H1 (cell line): ENCODE data around the gene RHOH. TPM values are rescaled to one million over a fixed set of nuclear protein-coding genes. Genes with fewer than 3 reads are reported as not detected.

Experiments used
- CTCF ChIA-PET: fragments of 300-600 bp; sonication (Branson Sonifier 250); formaldehyde crosslinking; loops from one replicate; lab custom pipeline; 2021; ENCODE audit not compliant: partially characterized antibody; lab: Charles Lee
- POLR2A ChIA-PET: fragments of 300-600 bp; sonication (Branson Sonifier 250); formaldehyde crosslinking; loops from one replicate; lab custom pipeline; 2021; ENCODE audit warnings: inconsistent platforms; ENCODE audit not compliant: partially characterized antibody; lab: Charles Lee
- DNase-seq, 2 experiments: peaks; one replicate each; pipeline versions ENCODE4 v3.0.0 to v3.0.0-alpha.2; 2010 to 2022; ENCODE audit warnings: low spot score in 2 of 2, low read depth in 1 of 2, mixed read lengths in 1 of 2
- FAIRE-seq: peaks from 2 replicates; lab custom pipeline; 2011; peaks lifted over from hg19 to GRCh38; lab: Jason Lieb, UNC
- H2AFZ ChIP-seq: 2 replicates; pipeline ENCODE4 v1.8.1; 2012; ENCODE audit warnings: low read length, inconsistent platforms
- H2AK5ac ChIP-seq: 2 replicates; pipeline ENCODE4 v1.6.1; 2013; ENCODE audit warnings: low read depth, low read length
- H2BK120ac ChIP-seq: replicated peaks from 2 replicates; pipeline ENCODE3; 2013; ENCODE audit warnings: low read depth, low read length, inconsistent platforms
- H2BK12ac ChIP-seq: 2 replicates; pipeline ENCODE4 v1.6.1; 2013; ENCODE audit warnings: low read depth, low read length
- H2BK15ac ChIP-seq: 2 replicates; pipeline ENCODE4 v1.6.1; 2013; ENCODE audit warnings: low read length
- H2BK20ac ChIP-seq: 2 replicates; pipeline ENCODE4 v1.6.1; 2013; ENCODE audit warnings: low read length
- H2BK5ac ChIP-seq: 2 replicates; pipeline ENCODE4 v1.6.1; 2013; ENCODE audit warnings: low read depth, low read length
- H3K14ac ChIP-seq: 2 replicates; pipeline ENCODE4 v1.6.1; 2013; ENCODE audit warnings: inconsistent platforms; ENCODE audit not compliant: insufficient read length
- H3K18ac ChIP-seq: 2 replicates; pipeline ENCODE4 v1.6.1; 2013; ENCODE audit warnings: low read length; ENCODE audit errors: extremely low read depth
- H3K23ac ChIP-seq: 2 replicates; pipeline ENCODE4 v1.6.1; 2013; ENCODE audit warnings: inconsistent platforms; ENCODE audit not compliant: insufficient read length
- H3K23me2 ChIP-seq: 2 replicates; pipeline ENCODE4 v1.6.1; 2013; ENCODE audit warnings: low read depth, low read length
- H3K27ac ChIP-seq: 2 replicates; pipeline ENCODE4 v1.6.1; 2011; ENCODE audit warnings: low read depth, low read length, inconsistent platforms
- H3K27me3 ChIP-seq, 4 experiments: replicated peaks in 1 of 4; 1 replicate in 1 of 4; 2 replicates in 3 of 4; pipeline versions ENCODE4 v1.6.1 to v1.8.1; 2011 to 2013; ENCODE audit warnings: low read length in 3 of 4, mild to moderate bottlenecking in 3 of 4, inconsistent platforms in 2 of 4, mixed read lengths in 2 of 4, moderate library complexity in 1 of 4; ENCODE audit not compliant: control insufficient read depth in 3 of 4, insufficient read depth in 3 of 4; ENCODE audit errors: extremely low read depth in 1 of 4
- H3K36me3 ChIP-seq, 4 experiments: 2 replicates each; pipeline versions ENCODE4 v1.6.1 to v1.8.1; 2011 to 2013; ENCODE audit warnings: mild to moderate bottlenecking in 4 of 4, low read length in 3 of 4, moderate library complexity in 2 of 4, control low read depth in 1 of 4, inconsistent platforms in 1 of 4; ENCODE audit not compliant: insufficient read depth in 4 of 4, control insufficient read depth in 2 of 4
- H3K4ac ChIP-seq: replicated peaks from 2 replicates; pipeline ENCODE3; 2013; ENCODE audit warnings: low read length, low read depth, mixed read lengths, inconsistent platforms; ENCODE audit not compliant: insufficient read length
- H3K4me1 ChIP-seq, 4 experiments: replicated peaks in 1 of 4; 1 replicate in 1 of 4; 2 replicates in 3 of 4; pipeline versions ENCODE4 v1.6.1 to v1.8.1; 2011 to 2013; ENCODE audit warnings: low read length in 3 of 4, inconsistent platforms in 2 of 4, mixed read lengths in 1 of 4; ENCODE audit not compliant: insufficient read depth in 4 of 4, control insufficient read depth in 3 of 4
- H3K4me2 ChIP-seq, 2 experiments: 2 replicates each; pipeline versions ENCODE4 v1.6.1 to v1.8.1; 2011 to 2013; ENCODE audit warnings: low read depth in 2 of 2, low read length in 2 of 2, control low read depth in 1 of 2, inconsistent platforms in 1 of 2, mild to moderate bottlenecking in 1 of 2; ENCODE audit not compliant: insufficient read depth in 1 of 2
- H3K4me3 ChIP-seq, 4 experiments: fragments of 200-600, 300-600 bp in 1 of 4; sonication (generic), shearing (Covaris generic), sonication (Bioruptor Twin) in 1 of 4; 2 replicates each; pipeline versions ENCODE4 v1.5.1 to v1.8.1; 2011 to 2016; ENCODE audit warnings: low read length in 4 of 4, low read depth in 3 of 4, control low read depth in 2 of 4, inconsistent platforms in 2 of 4, mild to moderate bottlenecking in 2 of 4, mixed read lengths in 1 of 4, moderate library complexity in 1 of 4; ENCODE audit not compliant: insufficient read depth in 2 of 4; ENCODE audit errors: extremely low read depth in 1 of 4
- H3K56ac ChIP-seq: replicated peaks from 2 replicates; pipeline ENCODE3; 2013; ENCODE audit warnings: low read depth, mild to moderate bottlenecking, mixed read lengths, low read length, inconsistent platforms; ENCODE audit not compliant: insufficient read length
- H3K79me1 ChIP-seq: 2 replicates; pipeline ENCODE4 v1.6.1; 2013; ENCODE audit warnings: low read depth, low read length, control low read depth
- H3K79me2 ChIP-seq, 2 experiments: 2 replicates each; pipeline versions ENCODE4 v1.6.1 to v1.8.1; 2012 to 2013; ENCODE audit warnings: low read length in 2 of 2, mild to moderate bottlenecking in 2 of 2, inconsistent platforms in 1 of 2; ENCODE audit not compliant: insufficient read depth in 2 of 2, control insufficient read depth in 1 of 2
- H3K9ac ChIP-seq, 4 experiments: replicated peaks in 1 of 4; 1 replicate in 1 of 4; 2 replicates in 3 of 4; pipeline versions ENCODE4 v1.6.1 to v1.8.1; 2011 to 2013; ENCODE audit warnings: low read depth in 3 of 4, low read length in 3 of 4, control low read depth in 2 of 4, mild to moderate bottlenecking in 2 of 4, moderate library complexity in 2 of 4, inconsistent platforms in 1 of 4; ENCODE audit errors: extremely low read depth in 1 of 4
- H3K9me3 ChIP-seq, 2 experiments: 2 replicates each; pipeline versions ENCODE4 v1.6.1 to v1.8.1; 2012 to 2013; ENCODE audit warnings: mild to moderate bottlenecking in 2 of 2, moderate library complexity in 2 of 2, control low read depth in 1 of 2, inconsistent platforms in 1 of 2, low read depth in 1 of 2, low read length in 1 of 2, mixed read lengths in 1 of 2; ENCODE audit not compliant: insufficient read depth in 2 of 2
- H4K20me1 ChIP-seq, 2 experiments: replicated peaks in 1 of 2; 2 replicates each; pipeline versions ENCODE3 to v1.8.1; 2011 to 2013; ENCODE audit warnings: inconsistent platforms in 2 of 2, low read length in 2 of 2, mild to moderate bottlenecking in 1 of 2; ENCODE audit not compliant: insufficient read depth in 2 of 2, control insufficient read depth in 1 of 2
- H4K5ac ChIP-seq: 2 replicates; pipeline ENCODE4 v1.6.1; 2013; ENCODE audit warnings: low read length, low read depth, mixed read lengths, inconsistent platforms; ENCODE audit not compliant: insufficient read length
- H4K8ac ChIP-seq: 2 replicates; pipeline ENCODE4 v1.8.0; 2013; ENCODE audit warnings: mild to moderate bottlenecking, moderate library complexity, low read length, inconsistent platforms; ENCODE audit not compliant: insufficient read depth; ENCODE audit errors: extremely low read depth
- H4K91ac ChIP-seq: replicated peaks from 2 replicates; pipeline ENCODE3; 2013; ENCODE audit warnings: low read length, mixed read lengths, inconsistent platforms; ENCODE audit not compliant: insufficient read length
- CBX5 ChIP-seq: fragments of 300-800, 300-1000 bp; sonication (generic); IDR thresholded peaks from 2 replicates; pipeline ENCODE4 v1.7.1; 2016; ENCODE audit warnings: antibody characterized with exemption, low read length, low read depth
- CHD2 ChIP-seq: IDR thresholded peaks from 2 replicates; pipeline ENCODE4 v1.6.1; 2012; ENCODE audit warnings: low read length, improper control_type of control experiment
- CTBP2 ChIP-seq: IDR thresholded peaks from 2 replicates; pipeline ENCODE4 v1.7.0; 2011; ENCODE audit warnings: borderline replicate concordance, mild to moderate bottlenecking, moderate library complexity, mixed read lengths, low read length; ENCODE audit not compliant: insufficient read depth, insufficient read length
- EP300 ChIP-seq, 2 experiments: IDR thresholded peaks; 1 replicate in 1 of 2; 2 replicates in 1 of 2; pipeline ENCODE4 v1.6.1; 2011 to 2012; ENCODE audit warnings: low read depth in 2 of 2, low read length in 2 of 2, mild to moderate bottlenecking in 2 of 2, borderline replicate concordance in 1 of 2, inconsistent platforms in 1 of 2, moderate library complexity in 1 of 2
- GTF2F1 ChIP-seq: IDR thresholded peaks from 2 replicates; pipeline ENCODE4 v1.6.1; 2012; ENCODE audit warnings: low read depth, low read length, improper control_type of control experiment, borderline replicate concordance
- JUND ChIP-seq: IDR thresholded peaks from 2 replicates; pipeline ENCODE4 v1.6.1; 2011; ENCODE audit warnings: mild to moderate bottlenecking, improper control_type of control experiment, low read length
- KDM5A ChIP-seq: fragments of 200-600 bp; IDR thresholded peaks from 2 replicates; pipeline ENCODE4 v1.7.1; 2012; ENCODE audit warnings: mild to moderate bottlenecking, low read length, inconsistent platforms, mixed read lengths
- MAFK ChIP-seq: IDR thresholded peaks from 2 replicates; pipeline ENCODE4 v1.6.1; 2012; ENCODE audit warnings: low read depth, mild to moderate bottlenecking, improper control_type of control experiment, low read length
- SP2 ChIP-seq: IDR thresholded peaks from 2 replicates; pipeline ENCODE4 v1.6.1; 2012; ENCODE audit warnings: mild to moderate bottlenecking, low read length, inconsistent platforms
- SRF ChIP-seq: IDR thresholded peaks from 2 replicates; pipeline ENCODE4 v1.6.1; 2011; ENCODE audit warnings: mild to moderate bottlenecking, low read depth, low read length, moderate library complexity
- WGBS, 2 experiments: shearing (Covaris generic) in 1 of 2; methylation state at CpG; one replicate each; pipeline versions ENCODE4 v1.1.6 to v1.1.7; 2013 to 2015; ENCODE audit warnings: low lambda C conversion rate in 2 of 2, mixed read lengths in 2 of 2, inconsistent platforms in 1 of 2, low coverage in 1 of 2, missing lambda C conversion rate in 1 of 2; ENCODE audit not compliant: insufficient replicate concordance in 2 of 2, insufficient coverage in 1 of 2, insufficient read length in 1 of 2; ENCODE audit errors: extremely low coverage in 1 of 2, missing lambda C conversion rate in 1 of 2; 5-methylcytosine and 5-hydroxymethylcytosine counted together
- polyA plus RNA-seq, 7 experiments: library from polyadenylated mRNA; depleted of rRNA in 3 of 7; stranded (reverse) in 5 of 7; unstranded in 2 of 7; fragments of >200 nt in 5 of 7; fragments of 200-250 nt in 2 of 7; gene quantifications; 1 replicate in 5 of 7; 2 replicates in 1 of 7; 4 replicates in 1 of 7; pipeline versions ENCODE4 v1.2.1 to v1.2.3, GENCODE V29; 2011 to 2013; ENCODE audit warnings: missing spikeins in 2 of 7, mixed read lengths in 2 of 7
- total RNA-seq: library from RNA; stranded (reverse); fragmentation: NEBNext Ultra II Directional; extraction: Animal tissue kit (Norgen Biotek cat#: 25700); gene quantifications from 2 replicates; pipeline ENCODE4 v1.2.1, GENCODE V29; 2021
- TF ChIP-seq, protein P1 (sequence below): IDR thresholded peaks from 2 replicates; pipeline ENCODE4 v1.6.1; 2012; ENCODE audit warnings: inconsistent platforms

Gene RHOH
- total and polyA plus RNA-seq, 2 of the 8 experiments (the other 6 are each of a cell fraction or from before 2014, with no cell fraction given), result 5.9 to 6.9 TPM

DNA sequence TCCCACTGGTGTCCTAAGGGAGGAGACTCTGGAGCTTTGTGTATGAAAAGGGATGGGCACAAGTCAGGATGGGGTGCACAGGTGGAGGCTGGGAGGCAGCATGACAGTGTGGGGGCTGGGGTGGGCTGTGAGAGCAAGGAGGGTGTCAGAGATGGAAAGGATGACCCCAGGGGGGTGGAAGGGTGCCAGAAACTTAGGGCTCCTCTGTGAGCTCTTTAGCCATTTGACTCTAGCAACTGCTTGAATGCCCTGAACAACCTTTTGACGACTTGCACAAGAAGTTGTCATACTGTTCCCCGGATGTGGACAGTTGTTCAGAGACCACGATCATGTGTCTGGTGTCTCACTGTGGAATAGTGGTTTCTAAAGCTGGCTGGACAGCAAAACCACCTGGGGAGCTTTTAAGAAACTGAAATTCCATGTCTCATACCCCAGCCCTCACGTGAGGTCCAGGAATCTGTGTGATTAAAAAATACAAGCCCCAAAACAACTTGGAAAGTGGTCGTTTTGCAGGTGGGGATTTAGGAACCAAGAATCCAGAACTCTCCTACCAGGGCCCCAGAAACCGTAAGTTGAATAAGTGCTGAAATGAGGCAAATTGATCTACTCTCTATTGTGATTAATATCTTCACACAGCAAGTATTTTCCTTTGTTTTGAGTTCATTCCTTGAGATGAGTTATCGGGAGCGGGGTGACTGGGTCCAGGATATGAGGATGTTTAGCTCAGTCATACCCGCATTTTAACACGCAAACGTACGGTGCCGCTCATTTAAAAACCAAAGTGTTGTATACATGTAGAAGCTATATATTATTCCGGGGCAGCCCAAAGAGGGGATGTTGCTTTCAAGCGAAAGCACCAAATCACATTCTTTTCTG is 3.4 kb downstream of the RHOH start:
- Histone ChIP-seq H3K79me2 (peaks cover 0 to 23% of the 10 kb centered on the region in 2 experiments; a peak in 1 of 4 replicates), H3K23ac (no peak overlapping the region), H2AFZ (no peak overlapping the region), H3K36me3 (no peaks in the 10 kb centered on the region), H4K5ac (no peak overlapping the region), H3K4me1 (peaks cover 5 to 26% (median 14%) of the 10 kb centered on the region in 4 experiments), H3K9me3 (no peaks in the 10 kb centered on the region), H3K4me2 (no peak overlapping the region), H4K8ac (no peak overlapping the region; the same call in 1 of the 2 replicates), H3K18ac (no peak overlapping the region), H3K27me3 (no peaks in the 10 kb centered on the region), H4K20me1 (no peaks in the 10 kb centered on the region), H3K4me3 (no peak overlapping the region), H2AK5ac (no peak overlapping the region), H4K91ac (no peak overlapping the region), H3K23me2 (no peaks in the 10 kb centered on the region; the same call in 1 of the 2 replicates), H2BK12ac (no peak overlapping the region), H3K56ac (no peak overlapping the region), H2BK20ac (no peak overlapping the region), H2BK120ac (no peak overlapping the region), H3K9ac (no peak overlapping the region), H2BK15ac (peak overlapping the region; percentile 22; the same call in 1 of the 2 replicates), H3K27ac (no peak overlapping the region), H3K4ac (no peak overlapping the region), H3K14ac (no peak overlapping the region), H2BK5ac (0 out of 2 replicates have a peak overlapping the region, but pooled peaks have one; percentile 29), H3K79me1 (no peaks in the 10 kb centered on the region)
- ChIA-PET CTCF (interaction anchor here (0.8 to 0.9 kb wide), 2 partner anchors 45 to 117 kb away, joined by 3 read pairs; no protein-coding TSS in a partner anchor), POLR2A (interaction anchor here (1.4 kb wide), 1 partner anchor 11 kb away, joined by 4 read pairs; no protein-coding TSS in a partner anchor)
- FAIRE-seq (no peak), DNase-seq (no peak)
- WGBS, 2 experiments, result 86% methylated on average over 15 of the region's 15 CpGs; no CpG with 5 or more reads in 1 of the 2 experiments
- no peak for TF ChIP-seq KDM5A
- no peak for TF ChIP-seq JUND
- TF ChIP-seq CHD2, result no peak
- TF ChIP-seq GTF2F1, result no peak
- TF ChIP-seq EP300 (IDR thresholded peaks at IDR 0.05; ENCODE audit: borderline replicate concordance in 1 of 2, low read depth in 2 of 2, low read length in 2 of 2), result no peak
- no peak for TF ChIP-seq CBX5
- TF ChIP-seq MAFK, result no peak
- no peak for TF ChIP-seq CTBP2
- TF ChIP-seq, protein P1, sequence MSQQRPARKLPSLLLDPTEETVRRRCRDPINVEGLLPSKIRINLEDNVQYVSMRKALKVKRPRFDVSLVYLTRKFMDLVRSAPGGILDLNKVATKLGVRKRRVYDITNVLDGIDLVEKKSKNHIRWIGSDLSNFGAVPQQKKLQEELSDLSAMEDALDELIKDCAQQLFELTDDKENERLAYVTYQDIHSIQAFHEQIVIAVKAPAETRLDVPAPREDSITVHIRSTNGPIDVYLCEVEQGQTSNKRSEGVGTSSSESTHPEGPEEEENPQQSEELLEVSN, result no peak
- no peak for TF ChIP-seq SRF
- TF ChIP-seq SP2, result no peak
